G401 (cell line): Measurements from ENCODE around the gene OR51B5. TPM values are rescaled to one million over a fixed set of nuclear protein-coding genes. Genes with fewer than 3 reads are reported as not detected.
"Not testable (repeated sequence)": the region's sequence is repeated elsewhere in the genome, so short reads cannot be mapped to it uniquely, and the experiment has no call there.

Experiments
- DNase-seq: peaks from one replicate; pipeline ENCODE4 v3.0.0-alpha.2; 2015; ENCODE audit warnings: low spot score
- in situ Hi-C: cut with HindIII; loops from 2 replicates; pipeline ENCODE4 v1.10.0; 2016; ENCODE audit warnings: low sequenced_read_pairs, mixed read lengths
- total RNA-seq: library from RNA; depleted of rRNA; stranded (reverse); fragments of >200 nt; shearing (Covaris generic); gene quantifications from 2 replicates; pipeline ENCODE4 v1.2.3, GENCODE V29; 2014; rRNA removed

Gene OR51B5, protein sequence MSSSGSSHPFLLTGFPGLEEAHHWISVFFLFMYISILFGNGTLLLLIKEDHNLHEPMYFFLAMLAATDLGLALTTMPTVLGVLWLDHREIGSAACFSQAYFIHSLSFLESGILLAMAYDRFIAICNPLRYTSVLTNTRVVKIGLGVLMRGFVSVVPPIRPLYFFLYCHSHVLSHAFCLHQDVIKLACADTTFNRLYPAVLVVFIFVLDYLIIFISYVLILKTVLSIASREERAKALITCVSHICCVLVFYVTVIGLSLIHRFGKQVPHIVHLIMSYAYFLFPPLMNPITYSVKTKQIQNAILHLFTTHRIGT
- not detected in 2 replicates for total RNA-seq

DNA sequence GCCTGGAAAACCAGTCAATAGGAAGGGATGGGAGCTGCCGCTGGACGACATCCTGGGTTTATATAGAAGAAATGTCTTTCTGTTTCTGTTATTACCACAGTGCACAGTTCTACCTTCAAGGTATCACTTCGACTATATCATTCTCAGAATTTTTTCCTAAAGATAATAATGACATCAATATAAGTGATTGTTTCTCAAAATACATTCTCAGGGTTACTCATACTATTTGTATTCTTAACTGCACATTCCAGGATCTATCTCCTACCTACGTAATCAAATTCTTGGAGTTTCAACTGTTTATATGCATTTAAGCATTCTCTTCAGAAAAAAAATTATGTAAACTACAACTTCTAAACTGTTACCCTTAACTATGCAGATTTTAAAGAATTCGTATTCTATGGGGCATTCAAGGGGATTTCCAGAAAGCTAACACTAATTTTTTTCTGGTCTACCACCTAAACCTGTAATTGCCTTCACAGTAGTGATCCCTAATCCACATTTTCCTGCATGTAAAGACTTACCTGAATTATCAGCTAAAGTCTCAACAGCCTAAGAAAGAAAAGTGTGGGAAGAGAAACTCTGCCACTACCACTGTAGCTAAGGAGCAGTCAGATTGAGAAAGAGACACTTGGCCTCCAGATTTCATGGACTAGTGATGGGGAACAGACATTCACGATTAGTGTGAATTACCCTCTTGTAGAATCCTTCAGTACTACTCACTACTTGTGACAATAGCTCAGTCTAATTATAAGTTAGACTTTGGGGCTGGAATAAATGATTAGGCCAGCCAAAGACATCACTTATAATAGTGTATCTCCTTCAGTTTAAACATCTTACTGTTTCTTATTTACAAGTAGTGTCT, at the start of gene OR51B5:
Gene OR51B5 (minus strand): TSS at position 51 of the 862 bp plus-strand sequence. CDS start 0 bp downstream, at position 51.
- DNase-seq: no peak
- in situ Hi-C loops: no loop called here

DNA sequence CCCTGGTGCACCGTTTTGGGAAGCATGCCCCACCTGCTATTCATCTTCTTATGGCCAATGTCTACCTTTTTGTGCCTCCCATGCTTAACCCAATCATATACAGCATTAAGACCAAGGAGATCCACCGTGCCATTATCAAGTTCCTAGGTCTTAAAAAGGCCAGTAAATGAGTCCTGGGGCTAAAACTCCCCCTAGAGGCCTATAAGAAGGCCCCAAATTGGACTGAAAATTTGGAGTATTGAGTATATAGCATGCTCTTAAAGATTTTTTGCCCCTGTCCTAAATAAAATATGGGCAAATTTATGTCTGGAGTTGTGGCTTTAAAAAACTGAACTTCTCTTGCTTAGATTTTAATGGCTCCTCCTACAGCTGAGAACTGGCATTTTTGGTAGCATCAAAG, 46.9 kb upstream of the OR51B5 start:
- DNase-seq: no peak
- in situ Hi-C loops: no loop called here

DNA sequence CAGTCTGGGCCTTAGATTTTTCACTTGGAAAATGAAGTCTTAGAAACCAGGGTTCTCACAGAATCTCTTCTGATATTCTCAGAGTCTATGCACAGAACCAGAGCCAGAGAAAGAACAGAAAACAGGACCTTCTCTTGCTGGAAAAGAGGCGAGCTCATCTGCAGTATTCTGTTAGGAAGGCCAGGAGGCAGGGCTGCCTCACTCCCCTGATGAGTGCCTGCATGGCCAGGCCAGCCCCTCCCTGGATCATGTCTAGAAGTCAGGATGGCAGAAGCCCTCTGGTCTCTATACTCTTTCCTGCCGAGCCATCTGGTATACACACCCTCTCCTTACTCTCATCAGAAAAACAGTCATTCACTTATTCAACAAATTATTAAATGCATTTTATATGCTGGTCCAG, 41.0 kb upstream of the OR51B5 start:
- DNase-seq: no peak
- in situ Hi-C loops: no loop called here

DNA sequence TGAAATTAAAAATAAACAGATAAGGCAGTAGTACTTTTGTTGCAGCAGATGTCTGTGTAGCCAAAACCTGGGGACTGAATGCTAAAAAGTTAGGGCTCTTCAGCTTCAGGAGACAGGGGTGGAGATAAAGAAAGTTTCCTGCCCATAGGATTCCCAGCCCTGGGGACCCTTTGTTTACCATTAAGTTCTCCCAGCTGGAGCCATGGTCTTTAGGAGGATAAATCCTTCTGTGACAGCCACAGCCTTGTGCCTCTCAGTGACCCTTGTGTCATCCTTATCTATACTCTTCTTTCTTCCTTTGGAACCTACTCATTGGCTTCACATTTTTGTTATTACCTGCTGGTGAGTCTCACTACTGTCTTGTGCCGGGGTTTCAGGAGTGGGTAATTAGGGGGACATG, 40.3 kb upstream of the OR51B5 start, which contains the start of gene OR51M1:
Gene OR51M1 (plus strand): TSS at position 237 of the 400 bp plus-strand sequence. CDS start 5,587 bp downstream, outside the sequence.
- no peak for DNase-seq
- in situ Hi-C loops: no loop called here

DNA sequence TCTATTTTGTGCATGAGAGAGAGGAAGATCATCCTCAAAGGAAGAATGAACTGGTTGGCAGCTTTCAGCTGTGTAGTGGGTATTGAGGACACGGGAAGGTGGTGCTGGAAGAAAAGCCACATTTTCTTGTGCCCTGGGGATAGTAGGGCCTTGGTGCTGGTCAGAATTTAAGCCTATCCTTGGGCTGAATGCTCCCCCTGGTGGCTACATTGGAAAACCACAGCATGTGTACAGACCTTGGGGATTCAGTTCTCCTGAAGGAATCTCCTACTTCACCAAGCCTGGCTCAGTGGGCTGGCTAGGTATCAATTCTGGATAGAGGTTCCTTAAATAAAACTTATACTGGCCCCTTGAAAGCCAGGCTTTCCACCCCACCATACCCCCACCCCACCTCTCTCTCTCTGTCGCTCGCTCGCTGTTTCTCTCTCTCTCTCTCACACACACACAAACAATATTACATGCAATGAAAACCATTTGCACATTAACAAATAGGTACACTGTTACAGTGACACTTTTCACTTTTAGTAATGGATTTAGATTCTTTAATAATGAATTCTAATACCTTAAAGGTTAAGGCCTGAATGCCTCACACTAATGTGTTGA, 37.5 kb upstream of the OR51B5 start:
- in situ Hi-C loops: no loop called here
- peak; percentile 56 for DNase-seq

DNA sequence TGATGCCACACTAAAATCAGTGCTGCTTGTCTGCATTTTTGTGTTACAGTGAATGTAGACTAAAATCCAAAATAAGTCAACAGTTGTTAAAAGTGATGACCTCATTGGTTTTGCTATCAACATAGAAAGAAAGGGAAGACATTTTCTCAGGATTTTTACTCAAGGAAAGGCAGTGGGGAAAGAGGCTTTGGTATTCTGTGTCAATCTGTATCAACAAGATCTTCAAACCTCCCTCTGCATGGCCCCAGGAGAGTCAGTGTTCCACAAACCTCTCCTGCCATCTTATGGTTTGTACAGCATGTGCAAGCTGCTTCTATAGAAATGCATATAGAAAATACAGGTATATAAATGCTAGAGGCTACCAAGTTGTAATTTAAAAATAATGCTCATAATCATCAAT, 26.5 kb upstream of the OR51B5 start:
- DNase-seq: peak; percentile 77
- in situ Hi-C loops: no loop called here

DNA sequence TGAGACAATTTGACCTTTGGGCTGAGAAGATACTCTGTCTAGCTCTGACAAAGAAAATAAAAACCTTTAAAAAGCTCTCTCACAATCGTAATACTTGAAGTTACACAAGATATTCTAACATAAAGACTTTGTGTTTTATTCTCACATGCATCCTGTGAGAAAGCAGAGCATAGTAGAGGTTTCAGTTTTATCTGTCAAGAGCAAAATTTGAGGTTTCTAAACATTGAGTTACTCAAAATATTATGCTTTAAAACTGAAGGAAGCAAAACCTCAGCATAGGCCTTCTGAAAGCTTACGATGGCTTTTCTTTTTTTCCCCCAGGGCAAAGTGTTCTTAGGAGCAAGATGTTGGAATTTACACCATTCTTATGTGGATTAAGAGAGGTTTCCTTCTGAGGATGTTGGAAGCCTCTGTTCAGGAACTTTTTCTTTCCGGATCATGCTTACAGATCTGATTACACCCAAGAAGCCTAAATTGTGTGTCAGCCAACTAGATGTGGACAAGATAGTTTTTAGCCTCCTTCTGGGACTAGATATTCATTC, 25.2 kb upstream of the OR51B5 start:
- in situ Hi-C loops: no loop called here
- DNase-seq: peak; percentile 6

DNA sequence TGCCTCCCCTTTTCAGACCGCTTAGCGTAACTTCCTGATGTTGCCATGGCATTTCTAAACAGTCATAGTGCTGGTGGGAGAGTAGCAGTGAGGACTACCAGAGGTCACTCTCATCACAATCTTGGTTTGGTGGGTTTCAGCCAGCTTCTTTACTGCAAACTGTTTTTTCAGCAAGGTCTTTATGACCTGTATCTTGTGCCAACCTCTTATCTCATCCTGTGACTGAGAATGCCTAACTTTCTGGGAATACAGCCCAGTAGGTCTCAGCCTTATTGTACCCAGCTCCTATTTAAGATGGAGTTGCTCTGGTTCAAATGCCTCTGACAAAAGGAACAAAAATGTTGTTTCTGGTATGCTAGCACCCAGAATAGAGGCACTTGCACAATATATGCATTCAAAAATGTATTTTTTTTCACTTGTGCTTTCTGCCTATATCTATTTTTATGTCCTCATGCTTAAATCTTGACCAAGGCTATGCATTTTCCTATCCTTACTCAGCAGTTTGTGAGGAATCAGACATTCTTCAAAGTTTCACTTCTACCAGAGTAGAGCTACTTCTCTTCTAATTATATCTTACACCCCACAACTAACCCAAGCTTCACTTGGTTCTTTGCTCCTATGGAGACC, 24.2 kb upstream of the OR51B5 start:
- in situ Hi-C loops: no loop called here
- DNase-seq: no peak

DNA sequence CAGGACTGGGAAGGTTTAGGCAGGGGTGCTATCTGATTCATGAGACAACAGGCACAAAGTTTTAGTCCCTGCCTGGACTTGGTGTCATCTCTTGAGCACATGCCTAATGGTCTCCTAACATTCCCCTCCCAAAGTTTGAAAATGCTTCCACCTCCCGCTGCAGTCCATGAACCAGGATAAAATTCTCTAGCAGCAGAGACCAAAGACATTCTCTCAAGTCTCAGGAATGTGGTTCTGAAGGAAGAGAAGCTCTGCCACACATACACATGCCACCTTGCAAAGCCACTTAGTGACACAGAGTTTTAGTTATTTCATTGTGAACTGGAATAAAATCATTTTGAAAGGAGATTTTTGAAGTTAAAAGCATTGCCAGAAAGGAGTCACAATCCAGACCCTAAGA, 23.5 kb upstream of the OR51B5 start:
- no peak for DNase-seq

DNA sequence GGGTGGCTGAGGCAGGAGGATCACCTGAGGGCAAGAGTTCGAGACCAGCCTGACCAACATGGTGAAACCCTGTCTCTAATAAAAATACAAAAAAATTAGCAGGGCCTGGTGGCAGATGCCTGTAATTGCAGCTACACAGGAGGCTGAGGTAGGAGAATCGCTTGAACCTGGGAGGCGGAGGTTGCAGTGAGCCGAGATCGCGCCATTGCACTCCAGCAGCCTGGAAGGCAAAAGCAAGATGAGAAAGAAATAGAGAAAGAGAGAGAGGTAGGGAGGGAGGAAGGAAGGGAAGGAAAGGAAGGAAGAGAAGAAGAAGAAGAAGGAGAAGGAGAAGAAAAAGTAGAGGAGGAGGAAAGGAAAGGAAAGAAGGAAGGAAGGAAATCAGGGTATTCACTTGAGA, 23.0 kb upstream of the OR51B5 start:
- in situ Hi-C loops, DNase-seq: not testable (repeated sequence)

More for the DNA sequence above, 23.5 kb upstream of the OR51B5 start:
- in situ Hi-C loops: no loop called here

DNA sequence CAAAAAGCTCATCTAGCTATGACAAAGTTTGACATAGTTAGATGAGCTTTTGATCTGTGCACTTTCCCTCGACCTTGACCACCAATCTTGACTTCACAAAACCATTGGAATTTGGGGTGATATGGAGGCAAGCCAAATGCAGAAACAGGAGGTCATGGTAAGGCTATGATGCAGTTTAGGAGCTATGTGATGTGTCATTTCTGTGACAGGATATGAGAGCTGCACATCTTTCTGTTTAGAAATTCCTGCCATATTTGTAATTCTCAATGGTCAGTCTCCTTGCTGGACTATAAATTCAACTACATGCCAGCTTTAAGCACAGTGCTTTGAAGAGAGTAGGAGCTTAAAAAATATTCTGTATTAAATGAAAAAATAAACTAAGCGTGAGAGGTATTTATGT, 20.9 kb upstream of the OR51B5 start:
- in situ Hi-C loops: no loop called here
- DNase-seq: no peak

DNA sequence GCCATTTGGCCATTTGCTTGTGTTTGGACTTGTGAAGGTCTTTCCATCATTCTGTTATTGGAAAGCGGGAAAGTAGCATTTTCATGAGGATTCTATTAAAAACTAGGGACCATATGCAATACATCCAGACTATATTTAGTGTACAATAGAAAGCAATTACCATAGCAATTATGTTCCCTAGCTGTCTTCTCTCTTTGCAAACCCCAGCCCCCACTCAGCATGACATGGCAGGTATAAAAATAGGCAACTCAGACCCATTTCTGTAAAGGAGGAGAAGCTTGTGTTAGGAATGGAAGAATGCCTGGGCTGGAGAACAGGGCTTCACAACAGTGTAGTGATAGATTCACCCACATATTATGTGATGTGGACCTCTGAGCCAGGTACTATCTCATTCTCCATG, 20.4 kb upstream of the OR51B5 start:
- no peak for DNase-seq
- in situ Hi-C loops: no loop called here

DNA sequence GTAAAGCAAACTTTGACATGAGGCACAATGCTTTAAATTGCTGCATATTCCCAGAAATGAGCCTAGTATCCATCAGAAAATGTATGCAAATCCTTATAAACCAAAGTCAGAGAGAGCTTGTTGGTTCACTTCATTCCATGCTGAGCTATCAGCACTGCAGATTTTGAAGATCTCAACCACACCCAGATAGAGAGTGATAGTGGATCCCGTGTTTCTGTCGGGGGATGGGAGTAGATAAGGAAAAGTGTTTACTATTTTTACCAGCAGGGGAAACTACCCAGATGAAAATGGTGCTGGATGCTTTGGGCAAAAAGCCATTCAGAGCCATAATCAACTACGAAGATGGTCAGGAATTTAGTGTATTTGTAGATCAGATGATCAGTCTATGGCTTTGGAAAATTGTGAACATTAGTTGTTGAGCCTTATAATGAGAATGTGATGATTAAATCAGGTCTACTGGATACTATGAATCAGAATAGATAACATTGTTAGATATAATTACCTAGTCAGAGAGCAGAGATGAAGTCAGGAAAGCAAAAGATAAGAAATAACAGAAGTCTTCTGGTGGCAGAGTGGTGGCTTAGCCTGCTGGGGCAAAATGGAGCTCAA, 18.8 kb upstream of the OR51B5 start:
- in situ Hi-C loops: no loop called here
- DNase-seq: no peak

DNA sequence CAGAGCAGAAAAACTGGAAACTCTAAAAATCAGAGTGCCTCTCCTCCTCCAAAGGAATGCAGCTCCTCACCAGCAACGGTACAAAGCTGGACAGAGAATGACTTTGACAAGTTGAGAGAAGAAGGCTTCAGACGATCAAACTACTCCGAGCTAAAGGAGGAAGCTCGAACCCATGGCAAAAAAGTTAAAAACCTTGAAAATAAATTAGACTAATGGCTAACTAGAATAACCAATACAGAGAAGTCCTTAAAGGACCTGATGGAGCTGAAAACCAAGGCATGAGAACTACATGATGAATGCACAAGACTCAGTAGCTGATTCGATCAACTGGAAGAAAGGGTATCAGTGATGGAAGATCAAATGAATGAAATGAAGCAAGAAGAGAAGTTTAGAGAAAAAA, 12.7 kb upstream of the OR51B5 start:
- DNase-seq, in situ Hi-C loops: not testable (repeated sequence)

DNA sequence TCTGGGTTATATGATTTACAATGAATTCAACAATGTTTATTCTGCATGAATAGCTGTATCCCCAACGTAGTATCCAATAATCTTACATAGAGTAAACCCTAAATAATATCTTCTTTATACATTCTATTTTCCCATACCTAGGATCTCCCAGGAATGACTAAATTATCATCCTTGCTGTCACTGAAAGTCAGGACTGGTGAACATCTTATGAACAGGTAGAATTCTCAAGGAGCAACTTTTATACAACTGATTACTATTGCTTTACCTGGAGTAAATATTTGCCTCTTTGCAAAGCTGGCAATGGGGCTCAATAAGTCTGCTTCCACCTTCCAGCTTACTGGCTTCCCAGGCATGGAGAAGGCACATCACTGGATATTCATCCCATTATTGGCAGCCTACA, 7.9 kb upstream of the OR51B5 start, which contains the start of gene OR51B6:
Gene OR51B6 (plus strand): TSS at position 301 of the 400 bp plus-strand sequence. CDS start 0 bp downstream, at position 301.
- DNase-seq: no peak
- in situ Hi-C loops: no loop called here

DNA sequence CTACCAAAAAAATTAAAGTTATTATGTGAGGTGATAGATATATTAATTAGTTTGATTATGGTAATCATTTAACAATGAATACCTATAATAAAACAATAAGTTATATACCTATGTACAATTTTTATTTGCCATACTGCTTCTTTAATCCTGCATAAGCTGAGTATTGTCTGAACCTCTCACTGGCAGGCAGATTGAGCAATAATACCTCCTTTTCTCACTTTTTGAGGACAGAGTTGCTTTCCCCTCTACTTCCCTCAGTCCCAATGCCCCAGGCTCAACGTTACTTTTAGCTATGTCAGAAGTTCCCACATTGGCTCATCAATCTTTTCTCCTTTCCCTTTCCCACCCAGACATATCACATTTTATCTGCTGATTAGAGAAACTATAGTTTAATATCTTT, 6.2 kb upstream of the OR51B5 start:
- DNase-seq: no peak
- in situ Hi-C loops: no loop called here

DNA sequence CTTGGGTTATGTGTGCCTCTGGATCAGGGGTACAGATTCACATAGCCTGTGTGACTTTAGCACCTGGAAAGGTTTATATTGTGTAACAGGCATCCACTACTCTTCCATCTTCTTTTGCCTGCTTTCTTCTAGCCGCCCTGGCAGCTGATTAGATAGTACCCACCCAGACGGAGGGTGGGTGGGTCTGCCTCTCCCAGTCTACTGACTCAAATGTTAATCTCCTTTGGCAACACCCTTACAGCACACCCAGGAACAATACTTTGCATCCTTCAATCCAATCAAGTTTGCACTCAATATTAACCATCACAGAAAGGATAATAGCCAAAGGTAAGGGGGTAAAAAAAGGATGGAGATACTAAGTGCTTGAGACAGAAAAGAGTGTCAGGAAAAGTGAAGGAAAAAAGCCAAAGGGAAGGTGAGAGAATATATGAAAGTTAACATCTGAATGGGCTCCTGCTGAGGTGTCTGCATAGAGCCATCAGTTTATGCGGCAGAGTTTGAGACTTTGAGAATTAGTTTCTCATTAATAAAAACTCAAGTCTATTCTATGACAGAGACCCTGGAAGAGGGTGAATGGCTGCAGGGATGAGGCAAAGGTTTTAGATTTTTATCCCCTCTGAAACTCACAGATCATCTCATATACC, 5.3 kb upstream of the OR51B5 start:
- in situ Hi-C loops: no loop called here
- no peak for DNase-seq

DNA sequence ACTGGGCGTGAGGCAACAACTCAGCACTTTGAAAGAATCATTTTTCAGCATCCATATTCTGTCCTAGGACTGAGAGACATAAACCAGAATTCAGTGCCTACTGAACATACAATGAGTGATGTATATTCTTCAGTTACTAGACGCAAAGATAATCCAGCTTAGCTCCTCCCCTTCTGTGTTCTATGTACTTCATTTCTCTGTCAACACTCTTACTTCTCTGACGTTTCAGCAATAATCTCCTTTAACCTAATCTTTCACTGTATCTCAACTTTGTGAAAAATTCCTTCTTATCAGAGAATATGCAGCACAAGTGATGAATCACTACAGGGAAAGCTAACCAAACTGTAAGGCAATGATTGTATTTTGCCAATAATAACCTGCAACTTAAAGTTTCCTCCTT, 2.5 kb upstream of the OR51B5 start:
- in situ Hi-C loops: no loop called here
- no peak for DNase-seq
